Hippocampal formation (tissue), 2 donors: ENCODE measurements around the gene TXNRD3.
"Not testable (repeated sequence)": the region's sequence is repeated elsewhere in the genome, so short reads cannot be mapped to it uniquely, and the experiment has no call there.

Experiments used
- DNase-seq, 2 donors: peaks; one replicate each; lab custom pipeline; 2025; lab: John Stamatoyannopoulos, UW

Gene TXNRD3

GRCh38 chr3:126591515-126591914, 63.4 kb downstream of the TXNRD3 start:
- DNase-seq, result not testable (repeated sequence)

GRCh38 chr3:126582311-126582710, 72.6 kb downstream of the TXNRD3 start:
- DNase-seq, result no peak

GRCh38 chr3:126581569-126581968, 73.4 kb downstream of the TXNRD3 start:
- no peak for DNase-seq

- DNase-seq, result no peak
These were observed 74.2 kb downstream of the TXNRD3 start for GRCh38 chr3:126580746-126581145.

- DNase-seq, result no peak
These were observed 76.2 kb downstream of the TXNRD3 start for GRCh38 chr3:126578702-126579101.

GRCh38 chr3:126577261-126577660, 77.7 kb downstream of the TXNRD3 start:
- no peak for DNase-seq

GRCh38 chr3:126573492-126574117, 81.3 kb downstream of the TXNRD3 start:
- DNase-seq, result no peak

GRCh38 chr3:126571078-126571477, 83.8 kb downstream of the TXNRD3 start:
- DNase-seq, result no peak

GRCh38 chr3:126570103-126570541, 84.8 kb downstream of the TXNRD3 start:
- no peak for DNase-seq

GRCh38 chr3:126569390-126569975, 85.4 kb downstream of the TXNRD3 start:
- no peak for DNase-seq

GRCh38 chr3:126568776-126569342, 86.1 kb downstream of the TXNRD3 start:
- DNase-seq, result no peak

GRCh38 chr3:126567696-126568438, 87.1 kb downstream of the TXNRD3 start:
- DNase-seq, result no peak

GRCh38 chr3:126562737-126563276, 92.1 kb downstream of the TXNRD3 start:
- no peak for DNase-seq

GRCh38 chr3:126558336-126559071, 96.4 kb downstream of the TXNRD3 start, which contains the start of gene C3orf22:
TSS of gene C3orf22 (minus strand) at chr3:126558932. CDS start at chr3:126553390, 5,542 bp downstream.
- no peak for DNase-seq

- no peak for DNase-seq
These were observed 97.2 kb downstream of the TXNRD3 start for GRCh38 chr3:126557761-126558160.

- no peak for DNase-seq
These were observed 97.5 kb downstream of the TXNRD3 start for GRCh38 chr3:126557415-126557745.
